ENCODE measurements around the gene IL1RN. TPM values are rescaled to one million over a fixed set of nuclear protein-coding genes. Genes with fewer than 3 reads are reported as not detected.

The IL1RN gene
- total RNA-seq, 1 experiment from 2014 or later = not detected

- no peak for DNase-seq
- POLR2A ChIA-PET = no interaction called here
- intact Hi-C loops (cut with micrococcal nuclease; ENCODE audit: unreplicated experiment) = no loop called here
Observed at GRCh38 chr2:113133704-113134598, 6.6 kb downstream of the IL1RN start.

DNA sequence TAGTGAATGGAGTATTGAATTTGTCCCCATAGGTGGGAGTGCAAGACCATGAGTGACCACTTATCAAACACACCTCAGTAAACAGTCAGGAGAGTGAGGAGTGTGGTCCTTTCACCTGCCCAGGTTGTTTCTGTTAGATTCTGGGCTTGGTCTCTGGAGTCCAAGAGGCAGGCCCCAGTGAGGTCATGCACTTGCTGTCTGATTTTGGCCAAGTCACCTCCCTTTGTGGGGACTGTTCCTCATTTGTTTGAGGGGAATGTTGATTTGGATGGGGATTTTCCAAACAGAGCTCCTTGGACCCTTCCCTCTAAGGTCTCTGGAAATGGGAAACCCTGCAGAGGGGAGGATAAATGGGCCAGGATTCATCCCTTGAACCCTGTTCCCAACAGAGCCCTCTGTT is 7.3 kb downstream of the IL1RN start:
- TF ChIP-seq CTCF (IDR thresholded peaks at IDR 0.05; ENCODE audit: insufficient read depth in 1 of 2, low read depth in 1 of 2, low read length in 1 of 2, severe bottlenecking in 1 of 2, unreplicated experiment in 1 of 2) = no peak
- POLR2A ChIA-PET = no interaction called here
- Histone ChIP-seq H3K27me3 (replicated peaks; ENCODE audit: control insufficient read depth, insufficient read depth, low read length) (no peaks in the 10 kb centered on the region), H3K9me3 (no peaks in the 10 kb centered on the region), H3K4me1 (peaks cover 12% of the 10 kb centered on the region), H3K4me3 (ENCODE audit: low read depth, low read length) (no peak overlapping the region), H3K36me3 (ENCODE audit: control insufficient read depth, insufficient read depth, low read length) (no peaks in the 10 kb centered on the region)
- Mint-ChIP-seq H3K9me3 (ENCODE audit: unreplicated experiment) (no peaks in the 10 kb centered on the region), H3K27ac (ENCODE audit: unreplicated experiment) (no peak overlapping the region), H3K4me3 (ENCODE audit: unreplicated experiment) (no peak overlapping the region), H3K4me1 (ENCODE audit: low read depth, unreplicated experiment) (peaks cover 11% of the 10 kb centered on the region), H3K27me3 (ENCODE audit: insufficient read depth, unreplicated experiment) (no peaks in the 10 kb centered on the region), H3K36me3 (ENCODE audit: insufficient read depth, unreplicated experiment) (no peaks in the 10 kb centered on the region)
- intact Hi-C loops (cut with micrococcal nuclease; ENCODE audit: unreplicated experiment) = loop anchor here (5.0 kb wide), 1 partner anchor 113 kb away; no protein-coding TSS in a partner anchor
- CTCF ChIA-PET = interaction anchor here (0.6 to 1.5 kb wide), 5 partner anchors 61 to 236 kb away, joined by 3 to 4 read pairs (median 3); no protein-coding TSS in a partner anchor
- BruUV-seq (replicated peaks) = no TSS peak
- DNase-seq = no peak

More at GRCh38 chr2:113133704-113134598, 6.6 kb downstream of the IL1RN start:
- Histone ChIP-seq H3K36me3 (ENCODE audit: control insufficient read depth, insufficient read depth, low read length) (no peaks in the 10 kb centered on the region), H3K4me1 (peaks cover 4% of the 10 kb centered on the region), H3K9me3 (no peaks in the 10 kb centered on the region), H3K4me3 (ENCODE audit: low read depth, low read length) (no peak overlapping the region), H3K27me3 (replicated peaks; ENCODE audit: control insufficient read depth, insufficient read depth, low read length) (no peaks in the 10 kb centered on the region)
- Mint-ChIP-seq H3K36me3 (ENCODE audit: insufficient read depth, unreplicated experiment) (no peaks in the 10 kb centered on the region), H3K27ac (ENCODE audit: unreplicated experiment) (no peak overlapping the region), H3K4me3 (ENCODE audit: unreplicated experiment) (no peak overlapping the region), H3K27me3 (ENCODE audit: insufficient read depth, unreplicated experiment) (no peaks in the 10 kb centered on the region), H3K9me3 (ENCODE audit: unreplicated experiment) (no peaks in the 10 kb centered on the region), H3K4me1 (ENCODE audit: low read depth, unreplicated experiment) (peaks cover 3% of the 10 kb centered on the region)
- TF ChIP-seq CTCF (IDR thresholded peaks at IDR 0.05; ENCODE audit: insufficient read depth in 1 of 2, low read depth in 1 of 2, low read length in 1 of 2, severe bottlenecking in 1 of 2, unreplicated experiment in 1 of 2) = no peak
- CTCF ChIA-PET = interaction anchor here (0.5 to 1.5 kb wide), 3 partner anchors 46 to 210 kb away, joined by 3 to 4 read pairs (median 3); no protein-coding TSS in a partner anchor
- BruUV-seq (replicated peaks) = no TSS peak

DNA sequence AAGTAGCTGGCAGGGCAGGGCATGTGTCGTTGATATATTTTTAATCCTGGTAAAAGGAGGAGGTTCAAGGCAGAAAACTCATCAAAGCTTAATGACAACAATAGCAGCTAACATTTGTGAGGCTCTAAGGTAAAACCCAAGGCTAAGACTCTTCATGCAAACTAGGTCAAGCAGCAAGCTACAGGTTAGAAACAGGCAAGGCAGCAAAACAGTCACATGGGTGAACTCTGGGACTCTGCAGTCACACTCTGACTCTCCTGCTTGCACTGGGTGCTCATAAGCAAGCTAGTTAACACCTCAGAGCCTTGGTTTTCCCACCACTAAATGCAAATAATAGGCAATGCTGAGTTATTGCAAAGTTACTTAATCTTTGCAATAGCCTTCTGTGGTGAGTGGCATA is 7.9 kb downstream of the IL1RN start:
- H3K4me1 Mint-ChIP-seq (ENCODE audit: low read depth, unreplicated experiment) = peaks cover 12% of the 10 kb centered on the region
- no peaks in the 10 kb centered on the region for H3K36me3 Mint-ChIP-seq (ENCODE audit: insufficient read depth, unreplicated experiment)
- ChIA-PET CTCF (interaction anchor here (0.6 to 1.3 kb wide), 4 partner anchors 62 to 235 kb away, joined by 3 to 4 read pairs (median 3); no protein-coding TSS in a partner anchor), POLR2A (no interaction called here)
- H3K27me3 Mint-ChIP-seq (ENCODE audit: insufficient read depth, unreplicated experiment) = no peaks in the 10 kb centered on the region
- DNase-seq = no peak
- intact Hi-C loops (cut with micrococcal nuclease; ENCODE audit: unreplicated experiment) = loop anchor here (5.0 kb wide), 1 partner anchor 112 kb away; no protein-coding TSS in a partner anchor
- H3K27ac Mint-ChIP-seq (ENCODE audit: unreplicated experiment) = no peak overlapping the region
- TF ChIP-seq CTCF (IDR thresholded peaks at IDR 0.05; ENCODE audit: insufficient read depth in 1 of 2, low read depth in 1 of 2, low read length in 1 of 2, severe bottlenecking in 1 of 2, unreplicated experiment in 1 of 2) = no peak
- Histone ChIP-seq H3K4me3 (ENCODE audit: low read depth, low read length) (no peak overlapping the region), H3K4me1 (peaks cover 12% of the 10 kb centered on the region), H3K36me3 (ENCODE audit: control insufficient read depth, insufficient read depth, low read length) (no peaks in the 10 kb centered on the region), H3K27me3 (replicated peaks; ENCODE audit: control insufficient read depth, insufficient read depth, low read length) (no peaks in the 10 kb centered on the region), H3K9me3 (no peaks in the 10 kb centered on the region)
- H3K4me3 Mint-ChIP-seq (ENCODE audit: unreplicated experiment) = no peak overlapping the region
- H3K9me3 Mint-ChIP-seq (ENCODE audit: unreplicated experiment) = no peaks in the 10 kb centered on the region
- BruUV-seq (replicated peaks) = no TSS peak

Measured in Caco-2 (cell line).